Esophagus muscularis mucosa (tissue), 4 donors: ENCODE measurements around the gene ANLN. TPM values are rescaled to one million over a fixed set of nuclear protein-coding genes. Genes with fewer than 3 reads are reported as not detected.

Experiments
- DNase-seq: peaks from one replicate; pipeline ENCODE4 v3.0.0-alpha.2; 2017; ENCODE audit errors: extremely low spot score
- H3K27ac ChIP-seq, 4 donors: fragments of 200-600 bp; sonication (generic); replicated peaks in 1 of 4; 1 replicate in 3 of 4; 2 replicates in 1 of 4; pipeline ENCODE4 v1.5.1; 2016 to 2019; ENCODE audit warnings: mild to moderate bottlenecking in 1 of 4
- H3K27me3 ChIP-seq, 4 donors: fragments of 200-600 bp; sonication (generic); one replicate each; pipeline versions ENCODE4 v1.5.1 to v1.6.0; 2016 to 2019
- H3K36me3 ChIP-seq, 4 donors: fragments of 200-600 bp; sonication (generic); one replicate each; pipeline ENCODE4 v1.5.1; 2016 to 2019
- H3K4me1 ChIP-seq, 4 donors: fragments of 200-600 bp; sonication (generic); one replicate each; pipeline ENCODE4 v1.5.1; 2016 to 2019
- H3K4me3 ChIP-seq, 4 donors: fragments of 200-600 bp; sonication (generic); 1 replicate in 2 of 4; 2 replicates in 2 of 4; pipeline ENCODE4 v1.5.1; 2016 to 2019; ENCODE audit warnings: mild to moderate bottlenecking in 4 of 4, moderate library complexity in 1 of 4
- H3K9me3 ChIP-seq, 4 donors: fragments of 200-600 bp; sonication (generic); 1 replicate in 3 of 4; 2 replicates in 1 of 4; pipeline ENCODE4 v1.5.1; 2016 to 2019
- CTCF ChIP-seq, 3 experiments: fragments of 200-600 bp in 2 of 3; fragments of 450-650 bp in 1 of 3; sonication (generic) in 2 of 3; IDR thresholded peaks; one replicate each; pipeline ENCODE4 v1.5.1; 2017 to 2019; ENCODE audit warnings: antibody characterized with exemption in 3 of 3, mild to moderate bottlenecking in 2 of 3, moderate library complexity in 1 of 3
- EP300 ChIP-seq: sonication (generic); formaldehyde crosslinking; IDR thresholded peaks from one replicate; pipeline ENCODE4 v1.6.1; 2017; ENCODE audit warnings: antibody characterized with exemption
- POLR2A ChIP-seq: fragments of 450-650 bp; IDR thresholded peaks from one replicate; pipeline ENCODE4 v1.6.1; 2017; ENCODE audit warnings: antibody characterized with exemption, moderate library complexity, mild to moderate bottlenecking, low read depth
- POLR2AphosphoS5 ChIP-seq, 2 donors: sonication (generic); formaldehyde crosslinking; IDR thresholded peaks; one replicate each; pipeline ENCODE4 v1.6.1; 2017; ENCODE audit warnings: antibody characterized with exemption in 2 of 2
- WGBS: methylation state at CpG from one replicate; pipeline ENCODE4 v1.1.5; 2018; 5-methylcytosine and 5-hydroxymethylcytosine counted together
- intact Hi-C: fragments of 100-400 bp; cut with DNase I; formaldehyde crosslinking; loops from one replicate; pipeline ENCODE4 v1.15.1; 2023
- total RNA-seq, 4 donors: library from RNA; depleted of rRNA; stranded (reverse); fragments of >200 nt; gene quantifications; one replicate each; pipeline versions ENCODE4 v1.1.0 to v1.2.1, GENCODE V29; 2016

ANLN gene
- total RNA-seq, 4 donors from 2014 or later = 4.1 to 11.2 (median 8.0) TPM

GRCh38 chr7:36366005-36366717 lies 23.5 kb upstream of the ANLN start:
- Histone ChIP-seq H3K36me3 (no peaks in the 10 kb centered on the region), H3K4me3 (peak overlapping the region; percentile 79 to 97 (median 90)), H3K27me3 (no peaks in the 10 kb centered on the region), H3K9me3 (no peaks in the 10 kb centered on the region), H3K4me1 (peaks cover 4 to 17% (median 10%) of the 10 kb centered on the region in 4 donors), H3K27ac (peak overlapping the region; percentile 78 to 89 (median 88))
- no peak for DNase-seq
- intact Hi-C loops = no loop called here
- 61% methylated on average over 12 of the region's 12 CpGs for WGBS
- TF ChIP-seq POLR2AphosphoS5 (IDR thresholded peaks at IDR 0.05) = no peak
- no peak for TF ChIP-seq POLR2A
- TF ChIP-seq CTCF (IDR thresholded peaks at IDR 0.05) = no peak
- no peak for TF ChIP-seq EP300

DNA sequence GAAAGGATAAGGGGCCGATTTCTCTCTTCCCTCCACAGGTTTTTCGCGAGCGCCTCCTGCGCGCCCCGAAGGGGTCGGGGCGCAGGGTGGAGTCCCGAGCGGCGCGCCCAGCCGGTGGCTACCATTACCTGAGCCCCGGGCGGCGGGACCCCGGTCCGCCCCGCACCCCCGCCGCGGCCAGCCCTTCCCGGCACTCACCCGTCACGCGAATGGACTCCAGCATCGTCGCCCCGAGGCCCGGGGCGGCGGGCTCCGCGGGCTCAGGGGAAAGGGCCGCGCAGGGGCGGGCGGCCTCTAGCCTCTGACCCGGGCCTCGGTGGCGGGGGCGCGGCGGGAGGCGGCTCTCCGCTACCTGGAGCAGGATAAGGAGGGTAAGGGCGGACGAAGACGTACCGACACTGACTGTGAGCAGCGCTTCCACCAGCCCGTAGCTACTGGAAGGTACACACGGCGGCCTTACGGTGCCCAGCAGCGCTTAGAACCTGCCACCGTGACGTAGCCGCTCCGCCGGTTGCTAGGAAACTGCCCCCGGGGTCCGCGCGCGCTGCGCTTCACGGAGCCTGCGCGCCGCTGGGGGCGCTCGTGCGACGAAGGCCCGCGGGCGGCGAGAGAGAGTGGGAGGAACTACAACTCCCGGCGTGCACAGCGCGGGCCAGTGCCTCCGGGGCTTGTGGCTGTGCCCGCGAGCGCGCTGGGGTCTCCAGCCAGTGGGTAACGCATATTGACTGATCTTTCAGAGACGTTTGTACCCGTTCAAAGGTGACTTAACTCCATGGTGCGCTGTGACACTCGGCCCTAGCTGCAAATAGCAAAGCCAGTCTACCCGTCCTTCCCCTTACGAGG lies 22.7 kb upstream of the ANLN start:
- Histone ChIP-seq H3K4me3 (peak overlapping the region; percentile 79 to 97 (median 90)), H3K9me3 (no peaks in the 10 kb centered on the region), H3K36me3 (no peaks in the 10 kb centered on the region), H3K27me3 (no peaks in the 10 kb centered on the region), H3K27ac (peak overlapping the region; percentile 78 to 89 (median 88)), H3K4me1 (peaks cover 4 to 17% (median 10%) of the 10 kb centered on the region in 4 donors)
- 1% methylated on average over 18 of the region's 96 CpGs for WGBS
- peak; percentile 94 for DNase-seq
- peak; percentile 84 to 90 (median 89) for TF ChIP-seq CTCF (IDR thresholded peaks at IDR 0.05)
- TF ChIP-seq POLR2AphosphoS5 (IDR thresholded peaks at IDR 0.05) = peak; percentile 73 to 86
- TF ChIP-seq POLR2A = no peak
- TF ChIP-seq EP300 = no peak
- intact Hi-C loops = no loop called here

DNA sequence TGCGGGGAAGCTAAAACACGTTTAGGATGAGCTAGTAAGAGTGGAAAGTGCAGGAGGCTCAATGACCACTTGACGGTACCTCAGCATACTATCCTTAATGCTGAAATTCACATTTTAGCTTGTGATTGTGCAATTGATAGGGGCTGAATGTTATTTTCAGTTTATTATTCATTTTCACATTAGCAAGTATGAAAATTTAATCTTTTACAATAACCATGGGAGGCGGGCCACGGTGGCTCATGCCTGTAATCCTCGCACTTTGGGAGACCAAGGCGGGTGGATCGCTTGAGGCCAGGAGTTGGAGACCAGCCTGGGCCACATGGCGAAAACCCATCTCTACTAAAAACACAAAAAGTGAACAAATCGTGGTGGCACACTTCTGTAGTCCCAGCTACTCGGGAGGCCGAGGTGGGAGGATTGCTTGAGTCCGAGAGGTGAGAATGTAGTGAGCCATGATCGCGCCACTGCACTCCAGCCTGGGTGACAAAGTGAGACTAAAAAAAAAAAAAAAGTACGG lies 22.0 kb upstream of the ANLN start:
- Histone ChIP-seq H3K9me3 (no peaks in the 10 kb centered on the region), H3K27me3 (no peaks in the 10 kb centered on the region), H3K4me1 (peaks cover 4 to 17% (median 10%) of the 10 kb centered on the region in 4 donors), H3K27ac (peak overlapping the region; percentile 78 to 89 (median 88)), H3K36me3 (no peaks in the 10 kb centered on the region), H3K4me3 (peak overlapping the region; percentile 79 to 97 (median 90))
- 66% methylated on average over 16 of the region's 16 CpGs for WGBS
- TF ChIP-seq POLR2AphosphoS5 (IDR thresholded peaks at IDR 0.05) = no peak
- TF ChIP-seq EP300 = no peak
- no peak for TF ChIP-seq CTCF (IDR thresholded peaks at IDR 0.05)
- TF ChIP-seq POLR2A = no peak
- intact Hi-C loops = no loop called here
- DNase-seq = no peak

- Histone ChIP-seq H3K9me3 (no peaks in the 10 kb centered on the region), H3K27ac (no peak overlapping the region), H3K4me3 (no peak overlapping the region), H3K36me3 (no peaks in the 10 kb centered on the region), H3K4me1 (peaks cover 4 to 17% (median 10%) of the 10 kb centered on the region in 4 donors), H3K27me3 (no peaks in the 10 kb centered on the region)
- DNase-seq = no peak
- TF ChIP-seq POLR2A = no peak
- no peak for TF ChIP-seq EP300
- no peak for TF ChIP-seq POLR2AphosphoS5 (IDR thresholded peaks at IDR 0.05)
- TF ChIP-seq CTCF (IDR thresholded peaks at IDR 0.05) = no peak
- WGBS = 81% methylated on average over 3 of the region's 3 CpGs
- intact Hi-C loops = no loop called here
These were observed 21.2 kb upstream of the ANLN start for GRCh38 chr7:36368496-36368895.
